GM18505 (cell line): ENCODE data around the gene TEX12.
"Not testable (repeated sequence)": the region's sequence is repeated elsewhere in the genome, so short reads cannot be mapped to it uniquely, and the experiment has no call there.

ENCODE experiments used
- ATAC-seq: cut with Tn5 transposase; IDR thresholded peaks from one replicate; pipeline ENCODE4 v1.9.1; 2021; ENCODE audit not compliant: unreplicated experiment
- POLR2A ChIP-seq: IDR thresholded peaks from 4 replicates; pipeline ENCODE4 v1.6.1; 2011; ENCODE audit warnings: borderline replicate concordance; ENCODE audit not compliant: insufficient read depth, insufficient read length; ENCODE audit errors: extremely low read depth

The TEX12 gene

DNA sequence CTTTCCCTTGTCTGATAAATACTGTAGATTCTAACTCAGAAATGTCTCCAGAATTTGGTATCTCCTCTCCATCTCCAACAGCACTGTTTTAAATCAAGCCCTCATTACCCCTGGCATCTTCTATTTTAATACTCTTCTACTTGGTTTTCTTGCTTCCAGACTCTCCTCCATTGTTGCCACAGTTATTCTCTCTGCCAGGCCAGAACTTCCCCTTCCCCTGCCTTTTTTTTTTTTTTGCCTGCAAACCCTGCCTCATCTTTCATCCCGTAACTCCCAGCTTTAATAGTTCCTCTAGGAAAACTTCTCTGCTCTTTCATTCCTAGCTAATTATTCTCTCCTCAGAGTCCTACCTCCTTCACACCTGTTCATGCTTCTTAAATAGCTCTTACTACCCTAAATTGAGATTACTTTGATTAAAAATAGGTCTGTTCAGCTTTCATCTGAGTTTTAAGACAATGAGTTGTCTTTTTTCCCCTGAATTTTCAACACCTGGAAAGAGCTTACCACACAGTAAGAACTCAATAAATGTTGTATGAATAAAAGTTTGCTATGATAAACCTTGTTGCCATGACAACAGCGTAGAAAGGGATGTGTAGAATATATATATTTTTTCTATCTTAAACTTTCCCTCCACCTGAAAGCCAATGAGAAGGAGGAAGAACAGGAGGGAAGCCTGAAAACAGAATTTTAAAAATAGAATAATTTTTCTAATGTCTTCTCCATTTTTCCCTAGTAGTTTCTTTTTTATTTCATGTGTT lies 6.9 kb upstream of the TEX12 start:
- TF ChIP-seq POLR2A = no peak
- no peak for ATAC-seq

DNA sequence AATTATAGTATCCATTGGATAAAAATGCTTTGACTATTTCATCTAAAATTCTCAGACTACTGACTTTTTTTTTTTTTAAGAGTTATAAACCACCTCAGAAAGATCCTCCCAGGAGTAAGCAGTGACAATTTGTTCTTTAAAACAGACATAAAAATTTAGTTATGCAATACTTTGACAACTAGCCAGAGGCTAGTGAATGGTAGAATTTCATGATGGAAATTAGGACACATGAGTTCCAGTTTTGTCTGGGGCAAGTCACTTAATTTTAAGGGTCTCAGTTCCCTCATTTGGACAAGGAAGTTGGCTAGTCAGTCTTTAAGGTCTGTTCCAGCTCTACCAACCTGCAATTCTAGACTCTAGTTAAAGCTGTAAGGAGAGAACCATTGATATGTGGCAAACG lies 6.2 kb upstream of the TEX12 start:
- no peak for ATAC-seq
- TF ChIP-seq POLR2A = no peak

DNA sequence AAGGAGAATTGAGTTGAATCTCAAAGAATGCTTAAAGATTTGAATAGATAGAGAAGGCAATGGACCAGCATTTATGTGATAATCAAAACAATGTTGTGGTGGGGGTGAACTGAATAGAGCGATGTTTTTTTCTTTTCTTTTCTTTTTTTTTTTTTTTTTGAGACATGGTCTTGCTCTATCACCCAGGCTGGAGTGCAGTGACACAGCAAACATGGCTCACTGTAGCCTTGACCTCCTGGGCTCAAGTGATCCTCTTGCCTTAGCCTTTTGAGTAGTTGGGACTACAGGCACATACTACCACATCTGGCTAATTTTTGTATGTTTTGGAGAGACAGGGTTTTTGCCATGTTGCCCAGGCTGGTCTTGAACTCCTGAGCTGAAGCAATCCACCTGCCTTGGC lies 5.0 kb upstream of the TEX12 start:
- ATAC-seq = not testable (repeated sequence)

DNA sequence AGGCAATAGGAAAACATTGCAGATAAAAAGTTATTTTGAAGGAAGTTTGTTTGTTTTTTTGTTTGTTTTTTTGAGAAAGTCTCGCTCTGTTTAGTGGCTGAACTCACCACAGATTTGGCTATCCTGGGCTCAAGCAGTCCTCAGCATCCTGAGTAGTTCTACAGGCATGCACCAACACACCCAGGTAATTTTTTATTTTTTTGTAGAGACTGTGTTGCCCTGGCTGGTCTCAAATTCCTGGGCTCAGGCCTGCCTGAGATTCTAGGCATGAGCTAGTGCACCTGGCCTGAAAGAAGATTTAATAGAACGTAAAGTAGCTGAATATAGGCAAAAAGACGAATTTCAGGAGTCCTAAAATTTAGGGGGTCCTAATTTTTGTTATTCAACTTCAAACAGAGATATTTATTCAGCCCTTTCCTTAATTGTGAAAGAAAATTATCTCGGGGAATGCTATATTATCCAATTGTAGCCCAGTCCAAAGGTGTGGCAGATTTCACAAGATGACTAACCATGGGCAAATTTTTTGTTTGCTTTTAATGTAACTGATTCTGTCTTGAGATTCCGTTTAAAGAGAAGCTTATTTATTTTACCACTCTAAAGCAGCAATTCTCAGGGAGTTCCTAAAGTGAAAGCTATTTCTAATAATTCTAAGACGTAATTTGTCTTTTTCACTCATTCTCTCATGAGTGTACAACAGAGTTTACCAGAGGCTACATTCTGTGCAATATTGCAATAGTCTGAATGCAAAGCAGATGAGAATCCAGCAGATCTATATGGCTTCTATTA lies 4.2 kb upstream of the TEX12 start:
- TF ChIP-seq POLR2A = no peak
- no peak for ATAC-seq

DNA sequence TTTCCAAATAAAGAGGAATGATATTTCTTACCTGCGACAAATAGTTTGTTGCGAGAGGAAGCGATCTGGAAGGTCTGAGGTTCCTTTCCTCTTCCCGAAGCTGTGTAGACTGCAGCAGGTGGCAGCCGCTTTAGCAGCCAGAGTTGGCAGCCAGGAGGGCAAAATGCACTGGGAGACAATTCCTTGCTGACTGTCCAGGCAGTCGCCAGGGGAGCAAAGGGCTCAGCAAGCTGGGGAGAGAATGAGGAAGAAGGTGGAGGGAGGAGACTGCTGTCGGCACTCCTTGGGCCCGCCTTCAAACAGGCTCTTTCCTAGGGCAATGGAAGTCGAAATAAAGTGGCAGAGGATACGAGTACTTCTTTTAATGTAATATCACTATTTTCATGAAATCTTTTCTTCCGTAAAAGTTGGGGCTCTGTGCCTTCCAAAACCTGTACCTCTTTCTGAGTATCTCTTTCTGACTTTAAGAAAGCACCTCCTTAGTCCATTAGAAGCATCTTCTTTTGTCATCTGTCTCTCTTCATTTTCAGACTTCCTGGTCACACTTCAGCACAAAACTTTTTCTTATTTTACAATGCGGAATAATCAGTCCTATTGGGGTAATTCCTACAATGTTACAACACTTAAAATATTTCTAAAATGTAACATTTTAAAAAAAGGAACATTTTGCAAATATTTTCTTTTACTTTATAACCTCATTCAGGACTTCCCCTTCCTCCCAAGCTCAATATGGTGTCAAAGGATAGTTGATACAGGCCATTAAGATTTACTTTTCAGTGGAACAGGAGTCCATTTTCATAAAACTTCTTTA lies 3.1 kb upstream of the TEX12 start, which contains the start of gene IL18:
Gene IL18, minus strand, starts transcription at position 220 of the 811 bp plus-strand sequence. CDS start 9,041 bp downstream, outside the sequence.
- TF ChIP-seq POLR2A = no peak
- ATAC-seq = no peak

DNA sequence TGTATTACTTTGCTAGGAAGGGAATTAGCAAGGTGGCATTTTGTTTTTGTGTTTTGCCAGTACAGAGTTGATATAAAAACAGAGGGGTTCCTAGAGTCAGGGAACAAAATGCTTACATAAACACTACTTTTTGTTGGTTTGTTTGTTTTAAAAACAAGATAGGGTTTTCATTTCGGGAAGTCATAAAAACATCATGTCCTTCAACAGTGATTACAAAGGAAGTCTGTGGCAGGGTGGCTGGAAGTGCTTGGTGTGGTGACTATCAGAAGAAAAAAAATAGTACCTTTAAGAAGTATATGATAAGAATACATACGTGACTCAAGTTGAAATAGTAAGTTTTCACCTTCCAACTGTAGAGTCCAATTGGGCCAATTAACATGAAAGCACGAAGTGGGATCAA lies 2.1 kb upstream of the TEX12 start:
- no peak for TF ChIP-seq POLR2A

DNA sequence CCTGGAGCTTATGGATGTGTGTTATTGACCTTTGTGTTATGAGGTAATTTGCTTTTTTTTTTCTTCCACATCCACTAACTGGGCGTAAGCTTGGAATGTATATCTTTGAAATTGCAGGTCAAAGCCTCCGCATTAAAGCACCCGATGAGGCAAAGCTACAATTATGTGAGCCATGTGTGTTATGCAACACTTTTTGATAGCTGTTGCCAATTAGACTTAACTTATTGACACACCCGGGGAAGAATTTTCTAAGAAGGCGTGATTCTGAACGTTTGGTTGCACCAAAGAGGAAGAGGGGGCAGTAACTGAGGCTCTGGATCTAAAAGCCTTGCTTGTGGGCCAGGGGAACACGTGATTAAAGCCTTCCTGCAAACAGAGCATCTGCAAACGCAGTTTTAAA lies 610 bp upstream of the TEX12 start:
- ATAC-seq = no peak
- TF ChIP-seq POLR2A = no peak

More for the DNA sequence above, 2.1 kb upstream of the TEX12 start:
- ATAC-seq = no peak

DNA sequence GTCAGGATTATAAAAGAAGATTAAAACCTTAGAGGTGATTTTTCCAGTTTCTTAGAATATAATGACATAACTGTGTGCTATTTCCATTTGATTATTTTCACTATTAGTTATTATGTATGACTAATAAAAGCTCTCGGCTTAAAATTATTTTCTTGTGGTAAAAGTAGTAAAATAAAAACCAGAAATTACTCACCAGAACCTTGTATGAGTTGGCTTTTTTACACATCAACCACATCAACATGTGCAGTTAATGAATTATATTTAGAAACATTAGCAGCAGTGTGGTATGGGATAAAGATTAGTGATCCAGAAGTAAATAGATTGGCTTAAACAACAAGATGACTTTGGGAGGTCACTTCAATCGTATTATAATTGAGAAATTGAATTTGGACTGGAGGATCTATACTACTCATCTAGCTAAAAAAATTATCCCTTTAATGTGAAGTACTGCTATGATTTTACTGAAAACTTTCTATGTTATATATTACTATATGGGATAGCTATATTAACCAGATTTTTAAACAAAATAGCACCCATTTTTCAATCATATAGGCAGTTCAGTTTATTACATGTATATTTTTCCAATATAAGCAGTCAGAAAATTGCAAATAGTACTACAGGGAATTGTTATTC lies 5.3 kb downstream of the TEX12 start:
- TF ChIP-seq POLR2A = no peak
- no peak for ATAC-seq

DNA sequence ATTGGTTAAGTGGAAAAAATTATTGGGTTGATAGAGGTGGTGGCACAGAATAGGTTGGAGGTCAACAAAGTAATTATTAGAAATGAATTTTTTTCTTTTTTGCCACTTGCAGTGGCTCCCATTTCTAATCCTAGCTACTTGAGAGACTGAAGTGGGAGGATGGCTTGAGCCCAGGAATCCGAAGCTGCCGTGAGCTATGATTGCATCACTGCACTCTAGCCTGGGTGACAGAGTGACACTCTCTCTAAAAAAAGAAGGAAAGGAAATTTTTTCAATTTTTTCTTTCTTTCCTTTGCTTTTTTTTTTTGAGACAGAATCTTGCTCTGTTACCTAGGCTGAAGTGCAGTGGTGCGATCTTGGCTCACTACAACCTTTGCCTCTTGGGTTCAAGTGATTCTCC lies 6.0 kb downstream of the TEX12 start:
- TF ChIP-seq POLR2A = no peak
- ATAC-seq = no peak

DNA sequence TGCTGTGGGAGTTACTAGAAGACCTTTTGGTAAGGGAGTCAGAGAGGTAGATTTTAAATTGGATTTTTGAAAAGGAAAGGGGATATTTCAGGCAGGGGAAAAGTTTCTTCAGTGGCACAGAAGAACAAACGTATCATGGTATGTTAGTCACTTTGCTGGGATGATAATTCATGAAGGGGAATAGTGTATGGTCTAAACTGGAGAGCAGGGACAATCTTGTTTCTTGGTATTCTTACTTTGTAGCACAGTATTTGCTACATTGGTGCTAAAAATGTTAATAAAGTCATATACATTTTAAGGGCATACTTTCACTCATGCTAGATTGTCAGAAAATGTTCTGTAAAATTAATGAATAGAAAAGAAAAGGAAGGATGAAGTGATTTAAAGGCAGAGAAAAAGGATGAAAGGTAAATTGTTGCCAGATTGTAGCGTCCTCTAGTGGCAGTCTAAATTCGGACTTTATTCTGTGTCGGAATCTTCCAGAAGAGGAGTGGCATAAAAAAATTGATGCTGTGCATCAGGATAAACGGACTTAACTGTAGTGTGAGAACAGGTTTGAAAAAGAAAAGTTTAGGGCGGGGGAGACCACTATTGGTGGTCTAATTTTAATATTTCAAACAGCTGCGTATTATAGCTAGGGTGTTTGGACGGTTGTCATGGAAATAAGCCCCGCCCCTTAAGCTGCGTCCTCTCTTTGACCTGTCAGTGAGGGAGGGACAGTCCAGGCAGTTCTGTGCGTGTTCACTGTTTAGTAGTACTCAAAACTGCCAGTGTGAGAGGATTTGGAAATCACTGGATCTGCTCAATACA lies 7.8 kb downstream of the TEX12 start, which contains the start of gene BCO2:
Gene BCO2, plus strand, starts transcription at position 724 of the 810 bp plus-strand sequence. CDS start 90 bp downstream, outside the sequence.
- no peak for ATAC-seq
- TF ChIP-seq POLR2A = no peak

DNA sequence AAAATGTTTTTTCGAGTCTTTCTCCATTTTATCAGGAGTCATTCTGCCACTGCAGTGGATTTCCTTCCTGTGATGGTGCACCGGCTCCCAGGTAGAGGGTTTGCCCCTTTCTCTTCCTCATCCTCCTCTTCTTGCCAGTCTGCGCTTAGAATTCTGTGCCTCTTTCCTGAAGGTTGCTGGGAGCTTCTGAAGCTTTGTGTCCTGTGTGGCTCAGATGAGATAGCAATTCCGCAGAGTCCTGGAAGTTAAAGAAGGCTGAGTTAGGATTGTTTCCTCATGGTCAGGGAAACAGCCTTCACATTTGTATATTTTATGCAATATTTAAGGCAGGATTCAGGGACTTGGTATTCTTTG lies 8.4 kb downstream of the TEX12 start:
- TF ChIP-seq POLR2A = no peak
- no peak for ATAC-seq

DNA sequence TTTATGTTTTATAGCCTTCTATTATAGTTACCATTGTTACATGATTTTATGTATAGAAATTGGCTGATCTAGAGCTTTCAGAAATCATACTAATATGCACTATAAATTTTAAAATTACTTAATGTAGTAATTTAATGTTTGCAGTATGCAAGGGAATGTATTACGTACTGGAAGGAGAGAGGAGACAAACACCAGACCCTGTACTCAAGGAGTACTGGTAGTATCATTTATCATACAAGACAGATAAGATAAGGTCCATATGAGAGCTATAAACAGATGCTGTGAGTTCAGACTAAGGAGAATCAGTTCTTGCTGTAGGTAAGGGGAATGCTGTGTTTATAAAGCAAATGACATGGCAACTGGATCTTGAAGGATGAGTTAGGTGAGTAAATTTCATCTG lies 8.9 kb downstream of the TEX12 start:
- no peak for TF ChIP-seq POLR2A
- ATAC-seq = no peak
